ENCODE results near the gene DEF6. TPM values are rescaled to one million over a fixed set of nuclear protein-coding genes. Genes with fewer than 3 reads are reported as not detected.

DEF6 gene
- total RNA-seq, 1 donor from 2014 or later = 1.8 TPM

GRCh38 chr6:35273822-35274559, 23.6 kb upstream of the DEF6 start:
- intact Hi-C loops (cut with micrococcal nuclease) = no loop called here
- DNase-seq = no peak
- no peak for ATAC-seq

DNA sequence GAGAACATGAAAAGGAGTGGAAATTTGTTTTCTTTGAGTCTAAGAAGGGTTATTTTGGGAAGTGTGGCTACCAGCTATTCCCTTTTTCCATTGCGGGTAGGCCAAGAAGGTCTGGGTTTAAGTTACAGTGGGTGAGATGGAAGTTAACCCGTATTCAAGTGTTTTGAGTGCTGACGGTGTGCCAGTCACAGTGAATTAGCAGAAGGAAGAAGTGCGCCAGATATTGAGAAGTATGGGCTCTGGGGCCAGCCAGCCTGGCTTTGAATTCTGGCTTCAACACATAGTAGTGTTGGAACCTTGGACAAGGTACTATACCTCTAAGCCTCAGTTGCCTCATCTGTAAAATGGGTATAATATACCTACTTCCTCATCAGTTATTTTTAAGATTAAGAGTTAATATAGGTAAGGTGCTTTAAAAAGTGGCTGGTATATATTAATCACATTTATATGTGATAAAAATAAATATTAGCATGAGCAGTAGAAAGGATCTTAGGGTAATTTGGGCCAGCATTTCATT, 21.8 kb upstream of the DEF6 start:
- ATAC-seq (peak; percentile 8), DNase-seq (no peak)
- intact Hi-C loops (cut with micrococcal nuclease) = no loop called here

- DNase-seq = no peak
- intact Hi-C loops (cut with micrococcal nuclease) = no loop called here
- no peak for ATAC-seq
Observed at GRCh38 chr6:35278708-35279107, 18.9 kb upstream of the DEF6 start.

DNA sequence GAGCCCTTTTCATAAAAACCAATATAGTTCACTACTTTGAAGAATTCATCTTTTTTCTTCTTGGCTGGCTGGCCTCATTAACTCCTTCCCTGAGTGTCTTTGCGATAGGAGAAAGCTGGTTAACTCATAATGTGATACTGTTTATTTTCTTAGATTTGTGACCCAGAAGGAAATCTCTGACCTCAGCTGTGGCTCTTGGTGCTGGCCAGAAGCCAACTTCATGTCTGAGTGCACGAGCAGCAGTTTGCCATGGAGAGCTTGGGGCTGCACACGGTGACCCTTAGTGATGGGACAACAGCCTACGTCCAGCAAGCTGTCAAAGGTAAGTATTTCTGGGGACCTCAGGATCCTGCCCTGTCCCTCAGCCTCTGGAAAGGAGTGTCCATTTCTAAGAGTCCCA, 16.7 kb upstream of the DEF6 start:
- DNase-seq (peak; percentile 51), ATAC-seq (peak; percentile 17)
- intact Hi-C loops (cut with micrococcal nuclease) = no loop called here

GRCh38 chr6:35282472-35282871, 15.1 kb upstream of the DEF6 start:
- ATAC-seq (no peak), DNase-seq (no peak)

DNA sequence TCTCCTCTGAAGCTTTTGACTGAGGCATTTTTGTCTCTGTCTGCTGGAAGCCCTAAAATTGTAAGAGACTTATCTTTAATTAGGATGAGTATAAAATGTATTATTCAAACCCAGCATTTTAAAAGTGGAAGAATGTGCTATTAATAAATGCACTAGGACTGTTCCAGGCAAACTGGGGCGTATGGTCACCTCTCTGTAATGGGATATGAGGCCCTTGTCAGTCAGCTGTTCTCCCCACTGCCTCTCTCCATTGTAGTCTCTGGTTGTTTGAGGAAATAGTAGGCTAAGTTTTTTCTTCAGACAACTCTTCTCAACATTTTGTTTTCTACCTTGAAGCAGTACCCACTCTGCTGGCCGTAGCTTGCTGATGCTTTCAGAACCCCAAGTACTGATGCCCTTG, 14.3 kb upstream of the DEF6 start:
- DNase-seq = no peak
- intact Hi-C loops (cut with micrococcal nuclease) = no loop called here
- ATAC-seq = no peak

More at GRCh38 chr6:35282472-35282871, 15.1 kb upstream of the DEF6 start:
- intact Hi-C loops (cut with micrococcal nuclease) = no loop called here

DNA sequence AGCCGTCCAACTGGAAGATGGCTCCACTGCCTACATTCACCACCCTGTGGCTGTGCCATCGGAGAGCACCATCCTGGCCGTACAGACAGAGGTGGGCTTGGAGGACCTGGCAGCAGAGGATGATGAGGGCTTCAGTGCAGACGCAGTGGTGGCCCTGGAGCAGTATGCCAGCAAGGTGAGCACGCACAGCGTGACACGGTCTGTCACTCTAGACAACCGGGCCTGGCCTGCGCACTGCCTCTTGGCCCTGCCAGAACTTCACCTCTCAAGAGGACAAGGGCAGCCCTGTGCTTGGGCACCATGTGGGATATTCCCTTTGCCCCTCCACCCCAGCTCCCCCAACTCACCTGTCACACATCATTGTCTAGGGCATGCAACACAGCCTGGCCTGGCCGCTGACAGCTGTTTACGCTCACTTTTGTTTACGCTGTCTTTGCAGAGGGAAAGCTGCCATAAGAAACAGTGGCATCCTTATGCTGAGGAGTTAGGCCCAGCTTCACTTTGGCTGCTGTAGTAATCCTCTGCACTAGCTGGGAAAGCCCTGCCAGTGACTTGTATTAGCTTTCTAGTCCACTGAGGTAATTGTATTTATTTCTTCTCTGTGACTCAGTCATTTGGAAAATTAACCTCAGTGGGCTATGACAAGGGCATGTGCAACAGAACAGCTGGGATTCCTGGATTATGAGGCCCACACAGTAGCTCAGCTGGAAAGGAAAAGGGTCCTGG, 9.8 kb upstream of the DEF6 start:
- intact Hi-C loops (cut with micrococcal nuclease) = no loop called here
- ATAC-seq (no peak), DNase-seq (no peak)

DNA sequence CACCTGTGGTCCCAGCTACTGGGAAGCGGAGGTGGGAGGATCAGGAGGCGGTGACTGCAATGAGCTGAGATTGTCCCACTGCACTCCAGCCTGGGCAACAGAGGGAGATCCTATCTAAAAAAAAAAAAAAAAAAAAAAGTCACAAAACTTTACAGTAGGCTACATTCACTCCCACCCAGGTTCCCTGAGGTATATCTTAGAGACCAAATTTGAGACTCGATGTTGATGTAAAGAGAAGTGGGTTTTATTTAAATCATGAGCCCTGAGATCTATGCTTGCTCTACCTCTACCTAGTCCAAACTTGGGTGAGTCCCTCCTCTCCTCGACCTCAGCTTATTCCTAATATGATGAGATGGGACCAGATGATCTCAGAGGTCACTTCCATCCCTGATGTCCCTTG, 8.8 kb upstream of the DEF6 start:
- intact Hi-C loops (cut with micrococcal nuclease) = no loop called here
- ATAC-seq (no peak), DNase-seq (no peak)

DNA sequence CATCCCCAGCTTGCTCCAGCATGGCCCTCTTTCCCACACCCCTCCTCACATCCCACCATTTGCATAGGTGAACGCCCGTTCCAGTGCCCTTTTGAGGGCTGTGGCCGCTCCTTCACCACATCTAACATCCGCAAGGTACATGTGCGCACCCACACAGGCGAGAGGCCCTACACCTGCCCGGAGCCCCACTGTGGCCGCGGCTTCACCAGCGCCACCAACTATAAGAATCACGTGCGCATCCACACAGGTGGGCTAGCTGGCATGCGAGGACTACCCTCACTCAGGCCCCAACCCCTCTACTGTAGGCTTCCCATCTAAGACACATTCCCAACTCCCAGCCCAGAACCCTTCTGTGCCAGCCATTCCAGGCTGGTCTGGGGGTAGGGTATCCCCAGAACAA, 6.1 kb upstream of the DEF6 start:
- ATAC-seq = no peak
- DNase-seq = no peak
- intact Hi-C loops (cut with micrococcal nuclease) = no loop called here

GRCh38 chr6:35292494-35292893, 5.1 kb upstream of the DEF6 start:
- intact Hi-C loops (cut with micrococcal nuclease) = no loop called here
- no peak for ATAC-seq
- no peak for DNase-seq

GRCh38 chr6:35293681-35294080, 3.9 kb upstream of the DEF6 start:
- ATAC-seq = no peak
- DNase-seq = no peak
- intact Hi-C loops (cut with micrococcal nuclease) = no loop called here

DNA sequence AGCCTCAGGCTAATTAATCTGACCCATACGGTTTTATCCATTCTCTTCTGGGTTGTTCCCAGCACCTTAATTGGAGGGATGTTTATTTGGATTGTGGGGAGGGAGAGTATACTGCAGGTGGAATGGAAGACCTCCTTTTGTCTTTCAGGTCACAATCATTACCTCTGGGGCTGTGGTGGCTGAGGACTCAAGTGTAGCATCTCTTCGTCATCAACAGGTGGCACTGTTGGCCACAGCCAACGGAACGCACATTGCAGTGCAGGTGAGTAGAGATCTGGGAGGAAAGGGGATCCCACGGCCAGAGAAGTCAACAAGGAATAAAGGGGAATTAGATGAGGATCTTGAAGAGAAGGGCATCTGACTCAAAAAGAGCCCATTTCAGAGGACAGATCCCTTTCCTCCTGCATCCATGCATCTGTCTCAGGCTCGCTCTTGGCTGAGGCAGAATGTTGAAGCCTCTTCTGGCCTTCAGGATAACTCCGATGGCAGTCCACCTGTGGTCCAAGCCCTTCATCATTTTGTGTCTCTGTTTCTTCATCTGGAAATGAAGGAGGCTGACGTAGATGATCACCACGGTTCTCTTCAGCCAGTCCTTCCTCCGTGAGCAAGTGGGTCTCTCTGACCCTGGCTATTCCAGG, 3.2 kb upstream of the DEF6 start:
- intact Hi-C loops (cut with micrococcal nuclease) = no loop called here
- ATAC-seq = peak; percentile 25
- DNase-seq = peak; percentile 46

- intact Hi-C loops (cut with micrococcal nuclease) = no loop called here
- ATAC-seq = no peak
- DNase-seq = no peak
Observed at GRCh38 chr6:35295036-35295435, 2.6 kb upstream of the DEF6 start.

DNA sequence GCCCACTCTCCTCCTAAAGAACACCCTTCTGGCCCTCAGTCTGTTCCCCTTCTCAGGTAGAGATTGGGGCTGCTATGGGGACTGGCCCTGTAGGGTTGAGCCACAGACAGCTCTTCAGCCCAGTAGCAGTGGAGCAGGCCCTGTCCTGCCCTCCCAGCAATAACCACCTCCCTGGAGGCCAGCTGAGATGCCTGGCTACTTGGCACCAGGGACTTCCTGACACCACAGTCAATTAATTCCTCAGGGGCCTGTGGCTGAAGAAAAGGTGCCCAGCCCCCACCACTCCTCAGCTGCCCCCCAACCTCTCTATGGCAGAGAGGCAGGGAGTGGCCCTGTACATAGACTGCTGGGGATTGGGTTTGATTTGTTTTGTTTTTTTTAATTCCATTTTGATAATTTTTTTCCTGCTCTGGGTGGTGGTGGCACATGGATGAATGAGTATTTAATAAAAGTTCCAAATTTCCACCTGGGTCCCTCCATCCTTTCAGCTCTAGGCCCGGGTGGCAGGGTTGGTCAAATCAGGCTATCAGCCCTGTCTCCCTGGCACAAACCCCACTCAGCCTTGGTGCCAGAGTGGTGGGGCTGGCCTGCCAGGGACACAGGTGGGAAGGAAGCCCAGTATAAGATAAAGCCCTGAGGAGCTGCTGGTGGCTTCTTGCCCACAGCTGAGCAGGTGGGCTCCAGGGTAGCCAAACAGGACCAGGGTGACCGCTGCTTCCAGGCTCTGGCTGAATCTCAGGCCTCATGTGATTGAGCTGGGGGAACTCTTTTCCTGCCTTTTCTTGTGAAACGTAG, 1.9 kb upstream of the DEF6 start:
- ATAC-seq = peak; percentile 60
- DNase-seq = peak; percentile 68
- intact Hi-C loops (cut with micrococcal nuclease) = no loop called here

GRCh38 chr6:35296931-35297600, 552 bp upstream of the DEF6 start:
- ATAC-seq = peak; percentile 9
- no peak for DNase-seq
- intact Hi-C loops (cut with micrococcal nuclease) = no loop called here

- DNase-seq = no peak
- no peak for ATAC-seq
- intact Hi-C loops (cut with micrococcal nuclease) = no loop called here
Observed at GRCh38 chr6:35298625-35299140, 1.1 kb downstream of the DEF6 start.

GRCh38 chr6:35299674-35300073, 2.1 kb downstream of the DEF6 start:
- no peak for ATAC-seq
- DNase-seq = no peak
- intact Hi-C loops (cut with micrococcal nuclease) = no loop called here

GRCh38 chr6:35300848-35301247, 3.2 kb downstream of the DEF6 start:
- intact Hi-C loops (cut with micrococcal nuclease) = no loop called here
- no peak for ATAC-seq
- DNase-seq = no peak
